H9 (cell line): ENCODE results near the gene HDAC1. TPM values are rescaled to one million over a fixed set of nuclear protein-coding genes. Genes with fewer than 3 reads are reported as not detected.

ENCODE experiments used
- DNase-seq: peaks from one replicate; pipeline ENCODE4 v3.0.0-alpha.2; 2017
- H2AFZ ChIP-seq: one replicate; pipeline ENCODE4 v1.6.1; 2013; ENCODE audit warnings: mild to moderate bottlenecking, low read length, control low read depth, moderate library complexity
- H2AK5ac ChIP-seq: 2 replicates; pipeline ENCODE4 v1.6.1; 2013; ENCODE audit warnings: low read length, control low read depth, mixed read lengths; ENCODE audit not compliant: insufficient read length
- H2BK120ac ChIP-seq: one replicate; pipeline ENCODE4 v1.6.1; 2013; ENCODE audit warnings: low read depth, mild to moderate bottlenecking, low read length, control low read depth, inconsistent platforms; ENCODE audit not compliant: poor library complexity, severe bottlenecking
- H2BK12ac ChIP-seq: 2 replicates; pipeline ENCODE4 v1.6.1; 2013; ENCODE audit warnings: low read length, control low read depth, mixed read lengths, low read depth; ENCODE audit not compliant: insufficient read length
- H2BK15ac ChIP-seq: 2 replicates; pipeline ENCODE4 v1.6.1; 2013; ENCODE audit warnings: low read depth, low read length, control low read depth
- H2BK20ac ChIP-seq: one replicate; pipeline ENCODE4 v1.6.1; 2013; ENCODE audit warnings: low read depth, mild to moderate bottlenecking, low read length, control low read depth, inconsistent platforms; ENCODE audit not compliant: poor library complexity, severe bottlenecking
- H2BK5ac ChIP-seq: 2 replicates; pipeline ENCODE4 v1.6.1; 2013; ENCODE audit warnings: low read length, control low read depth, mixed read lengths; ENCODE audit not compliant: insufficient read length
- H3K14ac ChIP-seq: 2 replicates; pipeline ENCODE4 v1.6.1; 2013; ENCODE audit warnings: low read length, control low read depth; ENCODE audit not compliant: insufficient read depth
- H3K18ac ChIP-seq: 2 replicates; pipeline ENCODE4 v1.6.1; 2013; ENCODE audit warnings: low read depth, mild to moderate bottlenecking, mixed read lengths, low read length, control low read depth; ENCODE audit not compliant: insufficient read length
- H3K23ac ChIP-seq: 2 replicates; pipeline ENCODE4 v1.6.1; 2013; ENCODE audit warnings: low read length, control low read depth, mixed read lengths, low read depth; ENCODE audit not compliant: insufficient read length
- H3K23me2 ChIP-seq: 2 replicates; pipeline ENCODE4 v1.6.1; 2013; ENCODE audit warnings: low read depth, mild to moderate bottlenecking, mixed read lengths, low read length, control low read depth; ENCODE audit not compliant: insufficient read length, poor library complexity, severe bottlenecking
- H3K27ac ChIP-seq: 2 replicates; pipeline ENCODE4 v1.5.1; 2013; ENCODE audit warnings: low read length, control low read depth, mixed read lengths, low read depth; ENCODE audit not compliant: insufficient read length
- H3K27me3 ChIP-seq: 2 replicates; pipeline ENCODE4 v1.6.1; 2013; ENCODE audit warnings: low read length, control low read depth, inconsistent platforms; ENCODE audit not compliant: insufficient read depth
- H3K4ac ChIP-seq: 2 replicates; pipeline ENCODE4 v1.6.1; 2013; ENCODE audit warnings: low read depth, mild to moderate bottlenecking, control low read depth, inconsistent platforms, low read length, moderate library complexity
- H3K4me1 ChIP-seq: 2 replicates; pipeline ENCODE4 v1.6.1; 2013; ENCODE audit warnings: low read length, control low read depth, inconsistent platforms; ENCODE audit not compliant: insufficient read depth
- H3K4me2 ChIP-seq: 2 replicates; pipeline ENCODE4 v1.6.1; 2013; ENCODE audit warnings: low read length, control low read depth, mixed read lengths; ENCODE audit not compliant: insufficient read length, insufficient read depth
- H3K56ac ChIP-seq: 2 replicates; pipeline ENCODE4 v1.6.1; 2013; ENCODE audit warnings: low read depth, mild to moderate bottlenecking, mixed read lengths, low read length, control low read depth; ENCODE audit not compliant: insufficient read length
- H3K79me1 ChIP-seq: 2 replicates; pipeline ENCODE4 v1.6.1; 2013; ENCODE audit warnings: low read depth, mild to moderate bottlenecking, moderate library complexity, low read length, control low read depth, inconsistent platforms; ENCODE audit not compliant: insufficient read depth, poor library complexity, severe bottlenecking
- H3K79me2 ChIP-seq: 2 replicates; pipeline ENCODE4 v1.6.1; 2013; ENCODE audit warnings: low read length, control low read depth, inconsistent platforms; ENCODE audit not compliant: insufficient read depth
- H3K9ac ChIP-seq: 2 replicates; pipeline ENCODE4 v1.6.1; 2013; ENCODE audit warnings: low read length, control low read depth, mixed read lengths; ENCODE audit not compliant: insufficient read length; ENCODE audit errors: extremely low read depth
- H3K9me3 ChIP-seq: one replicate; pipeline ENCODE4 v1.6.1; 2013; ENCODE audit warnings: low read depth, low read length, inconsistent platforms; ENCODE audit not compliant: control insufficient read depth
- H3T11ph ChIP-seq: one replicate; pipeline ENCODE4 v1.6.1; 2013; ENCODE audit warnings: mild to moderate bottlenecking, low read length, control low read depth, inconsistent platforms
- H4K20me1 ChIP-seq: one replicate; pipeline ENCODE4 v1.6.1; 2013; ENCODE audit not compliant: control insufficient read depth, insufficient read length, insufficient read depth
- H4K5ac ChIP-seq: 2 replicates; pipeline ENCODE4 v1.6.1; 2013; ENCODE audit warnings: low read depth, mild to moderate bottlenecking, mixed read lengths, low read length, control low read depth; ENCODE audit not compliant: insufficient read length
- H4K8ac ChIP-seq: replicated peaks from 2 replicates; pipeline ENCODE4 v1.6.1; 2013; ENCODE audit warnings: low read length, control low read depth, mixed read lengths, low read depth; ENCODE audit not compliant: insufficient read length
- H4K91ac ChIP-seq: 2 replicates; pipeline ENCODE4 v1.6.1; 2013; ENCODE audit warnings: low read depth, mild to moderate bottlenecking, moderate library complexity, mixed read lengths, low read length, control low read depth; ENCODE audit not compliant: insufficient read length
- H3K27ac Mint-ChIP-seq, 3 experiments: 2 replicates in 2 of 3; 3 replicates in 1 of 3; pipeline ENCODE4 v1.8.0; 2020 to 2021; ENCODE audit warnings: mixed read lengths in 3 of 3, mild to moderate bottlenecking in 1 of 3, moderate library complexity in 1 of 3
- H3K27me3 Mint-ChIP-seq: 2 replicates; pipeline ENCODE4 v1.8.0; 2021; ENCODE audit warnings: low read depth, mild to moderate bottlenecking, moderate library complexity, mixed read lengths
- H3K36me3 Mint-ChIP-seq, 3 experiments: 2 replicates in 2 of 3; 3 replicates in 1 of 3; pipeline ENCODE4 v1.8.0; 2020 to 2021; ENCODE audit warnings: low read depth in 3 of 3, mixed read lengths in 3 of 3; ENCODE audit not compliant: insufficient read depth in 1 of 3
- H3K4me1 Mint-ChIP-seq, 2 experiments: 2 replicates each; pipeline ENCODE4 v1.8.0; 2020; ENCODE audit warnings: mixed read lengths in 2 of 2
- H3K4me3 Mint-ChIP-seq, 2 experiments: 2 replicates in 1 of 2; 3 replicates in 1 of 2; pipeline ENCODE4 v1.8.0; 2020 to 2021; ENCODE audit warnings: mild to moderate bottlenecking in 2 of 2, mixed read lengths in 2 of 2, moderate library complexity in 1 of 2
- H3K9me3 Mint-ChIP-seq, 2 experiments: 2 replicates in 1 of 2; 3 replicates in 1 of 2; pipeline ENCODE4 v1.8.0; 2020; ENCODE audit warnings: mild to moderate bottlenecking in 2 of 2, mixed read lengths in 2 of 2, moderate library complexity in 1 of 2
- WGBS: extraction: QIAGEN DNeasy Blood & Tissue Kit; methylation state at CpG from one replicate; pipeline ENCODE4 v1.1.7; 2013; ENCODE audit warnings: missing lambda C conversion rate, low lambda C conversion rate, mixed read lengths; ENCODE audit not compliant: insufficient read length; ENCODE audit errors: extremely low coverage; 5-methylcytosine and 5-hydroxymethylcytosine counted together
- total RNA-seq: library from RNA; stranded (reverse); gene quantifications from 2 replicates; pipeline ENCODE4 v1.2.1, GENCODE V29; 2021
- TF ChIP-seq, protein P1 (sequence below): fragments of 200-600 bp; sonication (generic); conservative IDR thresholded peaks from 3 replicates; pipeline ENCODE4 v1.8.0; 2021; ENCODE audit warnings: antibody characterized with exemption, mild to moderate bottlenecking

HDAC1 gene
- total RNA-seq, 1 experiment from 2014 or later = 162 TPM

DNA sequence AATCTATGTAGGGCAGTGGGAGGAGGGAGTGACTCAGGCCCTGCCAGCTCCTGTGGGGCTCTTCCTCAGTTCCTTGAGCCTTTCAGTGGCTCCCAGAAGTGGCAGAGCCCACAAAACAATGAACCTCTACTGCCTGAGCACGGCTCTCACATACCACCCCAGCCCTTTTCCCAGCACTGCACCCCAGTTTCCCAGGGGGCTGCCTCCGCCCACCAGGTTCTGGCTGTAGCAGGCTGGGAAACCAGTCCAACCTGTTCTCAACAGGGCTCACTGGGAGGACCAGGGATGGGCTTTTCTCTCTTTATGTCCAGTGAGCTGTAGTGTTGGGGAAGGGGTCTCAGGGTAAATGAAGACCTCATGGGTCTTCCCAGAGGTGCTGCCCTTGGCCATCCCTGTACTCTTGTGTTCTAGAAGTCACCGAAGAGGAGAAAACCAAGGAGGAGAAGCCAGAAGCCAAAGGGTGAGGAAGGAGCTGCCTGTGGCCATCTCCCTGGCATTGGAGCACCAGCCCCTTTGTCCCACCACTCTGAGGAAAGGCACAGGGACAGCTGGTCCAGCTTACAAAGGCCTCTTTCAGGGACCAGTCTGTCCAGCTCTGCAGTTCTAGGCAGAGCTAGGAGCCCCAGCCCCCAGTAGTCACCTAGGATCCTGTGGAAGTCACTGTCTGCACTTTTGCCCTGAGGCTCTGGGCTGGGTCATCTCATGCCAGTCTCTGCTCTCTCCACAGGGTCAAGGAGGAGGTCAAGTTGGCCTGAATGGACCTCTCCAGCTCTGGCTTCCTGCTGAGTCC, 40.6 kb downstream of the HDAC1 start:
- Histone ChIP-seq H3K23me2 (peaks cover 11% of the 10 kb centered on the region), H4K91ac (no peak overlapping the region), H4K5ac (no peak overlapping the region), H2BK20ac (no peak overlapping the region), H3K79me1 (no peaks in the 10 kb centered on the region), H2AK5ac (no peak overlapping the region), H4K8ac (no peak overlapping the region), H3K4me2 (no peak overlapping the region), H2BK5ac (no peak overlapping the region), H3K56ac (no peak overlapping the region), H3K4me1 (peaks cover 3% of the 10 kb centered on the region; the same call in 1 of the 2 replicates), H3K27ac (no peak overlapping the region), H2BK15ac (no peak overlapping the region), H3K9ac (no peak overlapping the region), H3K79me2 (peaks cover 6% of the 10 kb centered on the region; the same call in 1 of the 2 replicates), H2AFZ (no peak overlapping the region), H3K27me3 (peaks cover 2% of the 10 kb centered on the region; the same call in 1 of the 2 replicates), H3K14ac (no peak overlapping the region), H4K20me1 (no peaks in the 10 kb centered on the region), H3K9me3 (no peaks in the 10 kb centered on the region), H2BK12ac (no peak overlapping the region), H3K4ac (no peak overlapping the region), H3K18ac (no peak overlapping the region), H3T11ph (no peak overlapping the region), H3K23ac (no peak overlapping the region), H2BK120ac (no peak overlapping the region)
- TF ChIP-seq, protein P1, sequence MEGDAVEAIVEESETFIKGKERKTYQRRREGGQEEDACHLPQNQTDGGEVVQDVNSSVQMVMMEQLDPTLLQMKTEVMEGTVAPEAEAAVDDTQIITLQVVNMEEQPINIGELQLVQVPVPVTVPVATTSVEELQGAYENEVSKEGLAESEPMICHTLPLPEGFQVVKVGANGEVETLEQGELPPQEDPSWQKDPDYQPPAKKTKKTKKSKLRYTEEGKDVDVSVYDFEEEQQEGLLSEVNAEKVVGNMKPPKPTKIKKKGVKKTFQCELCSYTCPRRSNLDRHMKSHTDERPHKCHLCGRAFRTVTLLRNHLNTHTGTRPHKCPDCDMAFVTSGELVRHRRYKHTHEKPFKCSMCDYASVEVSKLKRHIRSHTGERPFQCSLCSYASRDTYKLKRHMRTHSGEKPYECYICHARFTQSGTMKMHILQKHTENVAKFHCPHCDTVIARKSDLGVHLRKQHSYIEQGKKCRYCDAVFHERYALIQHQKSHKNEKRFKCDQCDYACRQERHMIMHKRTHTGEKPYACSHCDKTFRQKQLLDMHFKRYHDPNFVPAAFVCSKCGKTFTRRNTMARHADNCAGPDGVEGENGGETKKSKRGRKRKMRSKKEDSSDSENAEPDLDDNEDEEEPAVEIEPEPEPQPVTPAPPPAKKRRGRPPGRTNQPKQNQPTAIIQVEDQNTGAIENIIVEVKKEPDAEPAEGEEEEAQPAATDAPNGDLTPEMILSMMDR = no peak
- Mint-ChIP-seq H3K4me3 (peak overlapping the region; percentile 12 to 57; a peak in 2 of 5 replicates), H3K27ac (peak overlapping the region; percentile 81 to 93 (median 91); a peak in 5 of 7 replicates), H3K36me3 (peaks cover 38 to 76% (median 65%) of the 10 kb centered on the region in 3 experiments), H3K4me1 (peaks cover 31 to 43% of the 10 kb centered on the region in 2 experiments), H3K9me3 (no peaks in the 10 kb centered on the region; a peak in 1 of 5 replicates), H3K27me3 (peaks cover 15% of the 10 kb centered on the region)
- WGBS = no CpG with 5 or more reads among the region's 3 CpGs
- no peak for DNase-seq
